ENCODE results near the gene HIP1.
"Not testable (repeated sequence)": the region's sequence is repeated elsewhere in the genome, so short reads cannot be mapped to it uniquely, and the experiment has no call there.

HIP1 gene

DNA sequence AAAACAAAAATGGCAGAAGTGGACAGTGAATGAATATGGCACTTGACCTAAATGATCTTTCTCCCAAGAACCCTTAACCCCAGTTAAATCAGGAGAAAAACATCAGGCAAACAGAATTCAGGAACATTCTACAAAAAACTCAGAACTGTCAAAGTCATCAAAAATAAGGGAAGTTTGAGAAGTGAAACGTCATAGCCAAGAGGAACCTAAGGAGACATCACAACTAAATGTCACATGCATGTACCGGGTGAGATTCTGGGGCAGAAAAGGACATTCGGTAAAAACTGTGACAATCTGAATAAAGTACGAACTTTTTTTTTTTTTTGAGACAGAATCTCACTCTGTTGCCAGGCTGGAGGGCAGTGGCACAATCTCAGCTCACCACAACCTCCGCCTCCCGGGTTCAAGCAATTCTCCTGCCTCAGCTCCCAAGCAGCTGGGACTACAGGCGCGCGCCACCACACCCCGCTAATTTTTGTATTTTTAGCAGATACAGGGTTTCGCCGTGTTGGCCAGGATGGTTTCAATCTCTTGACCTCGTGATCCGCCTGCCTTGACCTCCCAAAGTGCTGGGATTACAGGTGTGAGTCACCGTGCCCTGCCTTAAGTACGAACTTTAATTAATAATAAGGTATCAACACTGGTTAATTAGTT, 169.0 kb downstream of the HIP1 start:
- H3K27me3 ChIP-seq (ENCODE audit: control insufficient read depth, insufficient read depth, low read length); H3K4me1 ChIP-seq (ENCODE audit: control insufficient read depth, low read depth, low read length); H3K9me3 ChIP-seq (ENCODE audit: control insufficient read depth, low read depth, low read length); H3K4me3 ChIP-seq (ENCODE audit: low read length); H3K27ac ChIP-seq (ENCODE audit: low read length); H3K9ac ChIP-seq (ENCODE audit: low read length): not testable (repeated sequence)
- peaks cover 66% of the 10 kb centered on the region for H3K36me3 ChIP-seq (ENCODE audit: control insufficient read depth, low read depth, low read length)

DNA sequence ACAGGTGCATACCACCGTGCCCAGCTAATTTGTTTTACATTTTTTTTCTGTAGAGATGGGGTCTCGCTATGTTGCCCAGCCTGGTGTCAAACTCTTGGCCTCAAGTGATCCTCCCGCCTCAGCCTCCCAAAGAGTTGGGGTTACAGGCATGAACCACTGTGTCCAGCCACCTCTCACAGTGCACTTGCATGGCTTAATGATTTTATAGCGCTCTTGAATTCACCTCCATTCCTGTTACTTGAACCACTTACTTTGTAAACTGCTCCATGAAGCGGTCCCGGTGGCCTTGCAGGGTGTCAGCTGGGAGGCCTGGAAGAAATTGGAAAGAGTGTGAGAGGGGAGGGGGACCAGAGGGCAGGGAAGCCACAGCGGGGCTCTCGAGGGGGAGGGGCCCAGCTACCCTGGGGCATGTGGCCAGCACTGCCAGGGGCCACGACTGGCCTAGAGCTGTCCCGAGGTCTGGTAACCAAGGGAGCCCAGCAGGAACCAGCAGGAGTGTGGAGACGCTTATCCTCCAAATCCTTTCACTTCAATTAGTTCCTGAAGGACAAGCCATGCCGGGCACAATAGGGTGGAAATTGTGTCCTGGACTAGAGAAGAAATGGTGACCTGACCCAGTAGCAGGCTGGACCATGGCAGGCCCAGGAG, 170.7 kb downstream of the HIP1 start:
- no peak overlapping the region for H3K9ac ChIP-seq (ENCODE audit: low read length)
- no peaks in the 10 kb centered on the region for H3K9me3 ChIP-seq (ENCODE audit: control insufficient read depth, low read depth, low read length)
- H3K36me3 ChIP-seq (ENCODE audit: control insufficient read depth, low read depth, low read length): peaks cover 70% of the 10 kb centered on the region
- H3K27me3 ChIP-seq (ENCODE audit: control insufficient read depth, insufficient read depth, low read length): no peaks in the 10 kb centered on the region
- no peak overlapping the region for H3K4me3 ChIP-seq (ENCODE audit: low read length)
- no peak overlapping the region for H3K27ac ChIP-seq (ENCODE audit: low read length)
- no peaks in the 10 kb centered on the region for H3K4me1 ChIP-seq (ENCODE audit: control insufficient read depth, low read depth, low read length)

GRCh38 chr7:75565132-75565837, 173.5 kb downstream of the HIP1 start:
- Histone ChIP-seq H3K9me3 (ENCODE audit: control insufficient read depth, low read depth, low read length) (no peaks in the 10 kb centered on the region), H3K27me3 (ENCODE audit: control insufficient read depth, insufficient read depth, low read length) (no peaks in the 10 kb centered on the region), H3K4me1 (ENCODE audit: control insufficient read depth, low read depth, low read length) (no peaks in the 10 kb centered on the region), H3K36me3 (ENCODE audit: control insufficient read depth, low read depth, low read length) (peaks cover 83% of the 10 kb centered on the region), H3K4me3 (ENCODE audit: low read length) (no peak overlapping the region), H3K9ac (ENCODE audit: low read length) (no peak overlapping the region), H3K27ac (ENCODE audit: low read length) (no peak overlapping the region)

GRCh38 chr7:75563171-75563570, 175.6 kb downstream of the HIP1 start:
- Histone ChIP-seq H3K9me3 (ENCODE audit: control insufficient read depth, low read depth, low read length) (no peaks in the 10 kb centered on the region), H3K4me1 (ENCODE audit: control insufficient read depth, low read depth, low read length) (no peaks in the 10 kb centered on the region), H3K27me3 (ENCODE audit: control insufficient read depth, insufficient read depth, low read length) (no peaks in the 10 kb centered on the region), H3K27ac (ENCODE audit: low read length) (no peak overlapping the region), H3K36me3 (ENCODE audit: control insufficient read depth, low read depth, low read length) (peaks cover 91% of the 10 kb centered on the region), H3K4me3 (ENCODE audit: low read length) (no peak overlapping the region), H3K9ac (ENCODE audit: low read length) (no peak overlapping the region)

- Histone ChIP-seq H3K36me3 (ENCODE audit: control insufficient read depth, low read depth, low read length) (peaks cover 91% of the 10 kb centered on the region), H3K4me3 (ENCODE audit: low read length) (no peak overlapping the region)
Observed at GRCh38 chr7:75559976-75560365, 178.8 kb downstream of the HIP1 start.

GRCh38 chr7:75559355-75559975, 179.3 kb downstream of the HIP1 start:
- no peaks in the 10 kb centered on the region for H3K9me3 ChIP-seq (ENCODE audit: control insufficient read depth, low read depth, low read length)
- no peaks in the 10 kb centered on the region for H3K4me1 ChIP-seq (ENCODE audit: control insufficient read depth, low read depth, low read length)
- peaks cover 91% of the 10 kb centered on the region for H3K36me3 ChIP-seq (ENCODE audit: control insufficient read depth, low read depth, low read length)
- H3K27ac ChIP-seq (ENCODE audit: low read length): no peak overlapping the region
- H3K27me3 ChIP-seq (ENCODE audit: control insufficient read depth, insufficient read depth, low read length): no peaks in the 10 kb centered on the region
- no peak overlapping the region for H3K4me3 ChIP-seq (ENCODE audit: low read length)
- no peak overlapping the region for H3K9ac ChIP-seq (ENCODE audit: low read length)

More at GRCh38 chr7:75559976-75560365, 178.8 kb downstream of the HIP1 start:
- H3K4me1 ChIP-seq (ENCODE audit: control insufficient read depth, low read depth, low read length): no peaks in the 10 kb centered on the region
- no peaks in the 10 kb centered on the region for H3K27me3 ChIP-seq (ENCODE audit: control insufficient read depth, insufficient read depth, low read length)
- no peaks in the 10 kb centered on the region for H3K9me3 ChIP-seq (ENCODE audit: control insufficient read depth, low read depth, low read length)
- H3K9ac ChIP-seq (ENCODE audit: low read length): no peak overlapping the region
- no peak overlapping the region for H3K27ac ChIP-seq (ENCODE audit: low read length)

GRCh38 chr7:75556835-75557234, 181.9 kb downstream of the HIP1 start:
- not testable (repeated sequence) for H3K9ac ChIP-seq (ENCODE audit: low read length); H3K9me3 ChIP-seq (ENCODE audit: control insufficient read depth, low read depth, low read length); H3K4me3 ChIP-seq (ENCODE audit: low read length); H3K4me1 ChIP-seq (ENCODE audit: control insufficient read depth, low read depth, low read length); H3K27ac ChIP-seq (ENCODE audit: low read length); H3K27me3 ChIP-seq (ENCODE audit: control insufficient read depth, insufficient read depth, low read length)
- H3K36me3 ChIP-seq (ENCODE audit: control insufficient read depth, low read depth, low read length): peaks cover 91% of the 10 kb centered on the region

- Histone ChIP-seq H3K36me3 (ENCODE audit: control insufficient read depth, low read depth, low read length) (peaks cover 86% of the 10 kb centered on the region), H3K27ac (ENCODE audit: low read length) (no peak overlapping the region), H3K27me3 (ENCODE audit: control insufficient read depth, insufficient read depth, low read length) (no peaks in the 10 kb centered on the region), H3K9ac (ENCODE audit: low read length) (no peak overlapping the region), H3K4me3 (ENCODE audit: low read length) (no peak overlapping the region), H3K4me1 (ENCODE audit: control insufficient read depth, low read depth, low read length) (no peaks in the 10 kb centered on the region), H3K9me3 (ENCODE audit: control insufficient read depth, low read depth, low read length) (no peaks in the 10 kb centered on the region)
Observed at GRCh38 chr7:75555736-75556135, 183.0 kb downstream of the HIP1 start.

DNA sequence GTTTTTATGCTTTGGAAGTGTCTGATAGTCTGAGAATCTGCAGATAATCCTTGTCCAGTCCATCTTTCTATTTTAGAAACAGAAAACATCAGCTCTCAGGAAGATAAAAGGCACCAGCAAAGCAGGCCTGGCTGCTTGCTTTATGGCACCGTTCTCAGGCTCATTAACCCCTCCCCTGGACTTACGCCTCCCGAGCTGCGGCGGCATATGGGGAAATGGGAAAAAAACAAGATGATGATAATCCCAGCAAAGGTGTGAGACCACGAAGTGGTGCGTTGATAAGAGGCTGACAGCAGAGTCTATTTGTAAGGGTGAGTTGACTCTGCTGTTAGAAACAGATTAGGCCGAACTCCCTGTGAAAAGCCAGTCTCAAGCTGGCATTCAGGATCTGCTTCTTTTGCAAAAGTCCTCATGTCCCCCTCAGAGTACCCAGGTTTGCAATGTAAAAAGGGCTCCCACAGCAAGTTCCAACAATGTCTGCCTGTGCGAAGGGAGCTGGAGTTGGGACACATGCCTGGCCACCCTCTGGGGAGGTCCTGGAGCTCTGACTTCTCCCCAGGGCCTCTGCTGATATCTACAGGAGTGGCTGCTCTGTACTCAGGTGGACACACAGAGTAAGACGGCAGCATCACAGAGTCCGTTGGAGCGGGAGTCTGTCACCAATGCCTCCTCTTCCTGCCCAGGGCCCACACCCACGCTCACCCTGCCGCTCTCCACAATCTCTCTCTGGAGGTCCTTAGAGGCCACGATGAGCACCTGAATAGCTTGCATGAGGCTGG, 192.3 kb downstream of the HIP1 start:
- Histone ChIP-seq H3K4me1 (ENCODE audit: control insufficient read depth, low read depth, low read length) (no peaks in the 10 kb centered on the region), H3K4me3 (ENCODE audit: low read length) (no peak overlapping the region), H3K9me3 (ENCODE audit: control insufficient read depth, low read depth, low read length) (no peaks in the 10 kb centered on the region), H3K9ac (ENCODE audit: low read length) (no peak overlapping the region), H3K27ac (ENCODE audit: low read length) (no peak overlapping the region), H3K36me3 (ENCODE audit: control insufficient read depth, low read depth, low read length) (peaks cover 84% of the 10 kb centered on the region), H3K27me3 (ENCODE audit: control insufficient read depth, insufficient read depth, low read length) (no peaks in the 10 kb centered on the region)

GRCh38 chr7:75537731-75538130, 201.0 kb downstream of the HIP1 start:
- H3K27me3 ChIP-seq (ENCODE audit: control insufficient read depth, insufficient read depth, low read length): no peaks in the 10 kb centered on the region
- peaks cover 62% of the 10 kb centered on the region for H3K36me3 ChIP-seq (ENCODE audit: control insufficient read depth, low read depth, low read length)
- no peak overlapping the region for H3K27ac ChIP-seq (ENCODE audit: low read length)

DNA sequence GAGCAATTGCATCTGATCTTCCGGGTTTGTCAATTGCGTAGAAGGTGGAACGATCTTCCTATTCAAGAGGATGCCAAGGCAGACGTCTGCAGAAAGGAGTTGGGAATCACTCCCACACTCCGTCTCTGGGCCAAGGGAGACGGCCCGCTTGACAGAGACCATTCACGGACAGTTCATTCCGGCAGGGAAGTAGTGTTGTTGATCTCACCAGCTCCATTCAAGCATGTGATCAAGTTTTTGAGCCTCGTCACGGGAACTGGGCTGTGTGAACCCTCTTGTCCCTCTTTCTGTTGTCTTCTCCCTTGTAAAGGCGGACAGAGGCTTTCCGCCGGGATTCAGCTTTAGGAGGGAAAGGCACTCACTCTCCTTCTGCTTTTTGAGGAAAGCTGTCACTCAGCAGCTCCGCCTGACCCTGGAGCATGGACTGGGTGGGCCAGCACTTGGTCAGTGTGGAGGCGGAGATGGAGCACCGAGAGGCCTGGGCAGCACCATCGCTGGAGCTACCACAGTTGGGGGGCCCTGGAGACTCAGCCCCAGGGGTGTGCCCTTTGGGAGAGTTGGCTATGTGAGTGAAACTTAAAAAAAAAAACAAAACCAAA, 201.7 kb downstream of the HIP1 start:
- H3K36me3 ChIP-seq (ENCODE audit: control insufficient read depth, low read depth, low read length): peaks cover 57% of the 10 kb centered on the region
- H3K4me1 ChIP-seq (ENCODE audit: control insufficient read depth, low read depth, low read length): no peaks in the 10 kb centered on the region
- no peaks in the 10 kb centered on the region for H3K9me3 ChIP-seq (ENCODE audit: control insufficient read depth, low read depth, low read length)
- H3K4me3 ChIP-seq (ENCODE audit: low read length): no peak overlapping the region
- H3K9ac ChIP-seq (ENCODE audit: low read length): no peak overlapping the region
- no peak overlapping the region for H3K27ac ChIP-seq (ENCODE audit: low read length)
- no peaks in the 10 kb centered on the region for H3K27me3 ChIP-seq (ENCODE audit: control insufficient read depth, insufficient read depth, low read length)

More at GRCh38 chr7:75537731-75538130, 201.0 kb downstream of the HIP1 start:
- Histone ChIP-seq H3K9me3 (ENCODE audit: control insufficient read depth, low read depth, low read length) (no peaks in the 10 kb centered on the region), H3K9ac (ENCODE audit: low read length) (no peak overlapping the region), H3K4me3 (ENCODE audit: low read length) (no peak overlapping the region), H3K4me1 (ENCODE audit: control insufficient read depth, low read depth, low read length) (no peaks in the 10 kb centered on the region)

Measured in iPS-18a (cell line).